ENCODE results near the gene GSTO1. TPM values are rescaled to one million over a fixed set of nuclear protein-coding genes. Genes with fewer than 3 reads are reported as not detected.
"Not testable (repeated sequence)": the region's sequence is repeated elsewhere in the genome, so short reads cannot be mapped to it uniquely, and the experiment has no call there.

GSTO1 gene
- polyA plus RNA-seq, 1 experiment: 227 TPM

DNA sequence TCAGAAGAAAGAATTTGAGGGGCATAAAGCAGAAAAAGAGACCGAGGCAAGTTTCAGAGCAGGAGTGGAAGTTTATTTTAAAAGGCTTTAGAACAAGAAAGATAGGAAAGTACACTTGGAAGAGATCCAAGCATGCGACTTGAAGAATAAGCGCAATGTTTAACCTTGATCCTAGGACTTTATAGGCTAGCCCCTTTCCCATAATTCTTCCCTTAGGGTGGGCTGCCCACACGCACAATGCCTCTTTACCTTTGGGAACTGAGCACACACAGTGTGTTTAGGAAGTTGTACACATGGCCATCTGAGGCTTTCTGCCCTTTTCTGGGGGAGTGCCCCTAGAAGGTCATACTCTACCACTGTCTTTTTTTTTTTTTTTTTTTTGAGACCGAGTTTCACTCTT is 11.2 kb upstream of the GSTO1 start:
- TF ChIP-seq, protein P1, sequence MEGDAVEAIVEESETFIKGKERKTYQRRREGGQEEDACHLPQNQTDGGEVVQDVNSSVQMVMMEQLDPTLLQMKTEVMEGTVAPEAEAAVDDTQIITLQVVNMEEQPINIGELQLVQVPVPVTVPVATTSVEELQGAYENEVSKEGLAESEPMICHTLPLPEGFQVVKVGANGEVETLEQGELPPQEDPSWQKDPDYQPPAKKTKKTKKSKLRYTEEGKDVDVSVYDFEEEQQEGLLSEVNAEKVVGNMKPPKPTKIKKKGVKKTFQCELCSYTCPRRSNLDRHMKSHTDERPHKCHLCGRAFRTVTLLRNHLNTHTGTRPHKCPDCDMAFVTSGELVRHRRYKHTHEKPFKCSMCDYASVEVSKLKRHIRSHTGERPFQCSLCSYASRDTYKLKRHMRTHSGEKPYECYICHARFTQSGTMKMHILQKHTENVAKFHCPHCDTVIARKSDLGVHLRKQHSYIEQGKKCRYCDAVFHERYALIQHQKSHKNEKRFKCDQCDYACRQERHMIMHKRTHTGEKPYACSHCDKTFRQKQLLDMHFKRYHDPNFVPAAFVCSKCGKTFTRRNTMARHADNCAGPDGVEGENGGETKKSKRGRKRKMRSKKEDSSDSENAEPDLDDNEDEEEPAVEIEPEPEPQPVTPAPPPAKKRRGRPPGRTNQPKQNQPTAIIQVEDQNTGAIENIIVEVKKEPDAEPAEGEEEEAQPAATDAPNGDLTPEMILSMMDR (IDR thresholded peaks at IDR 0.05; ENCODE audit: low read depth, low read length): no peak
- no peak overlapping the region for H3K27ac ChIP-seq (ENCODE audit: low read depth, low read length)

DNA sequence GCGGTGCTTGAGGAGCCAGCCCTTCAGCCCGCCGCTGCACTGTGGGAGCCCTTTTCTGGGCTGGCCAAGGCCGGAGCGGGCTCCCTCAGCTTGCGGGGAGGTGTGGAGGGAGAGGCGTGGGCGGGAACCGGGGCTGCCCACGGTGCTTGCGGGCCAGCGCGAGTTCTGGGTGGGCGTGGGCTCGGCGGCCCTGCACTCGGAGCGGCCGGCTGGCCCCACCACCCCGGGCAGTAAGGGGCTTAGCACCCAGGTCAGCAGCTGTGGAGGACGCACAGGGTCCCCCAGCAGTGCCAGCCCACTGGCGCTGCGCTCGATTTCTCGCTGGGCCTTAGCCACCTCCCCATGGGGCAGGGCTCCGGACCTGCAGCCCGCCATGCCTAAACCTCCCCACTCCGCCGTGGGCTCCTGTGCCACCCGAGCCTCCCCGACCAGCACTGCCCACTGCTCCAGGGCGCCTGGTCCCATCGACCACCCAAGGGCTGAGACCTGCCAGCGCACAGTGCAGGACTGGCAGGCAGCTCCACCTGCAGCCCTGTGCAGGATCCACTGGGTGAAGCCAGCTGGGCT is 9.5 kb upstream of the GSTO1 start:
- H3K4me3 ChIP-seq (ENCODE audit: low read depth, low read length): no peak overlapping the region
- no peak for DNase-seq (ENCODE audit: low read depth, low spot score)
- peaks cover 4% of the 10 kb centered on the region for H3K9me3 ChIP-seq (ENCODE audit: control insufficient read depth, insufficient read depth, low read length)
- H3K27me3 ChIP-seq (ENCODE audit: control insufficient read depth, insufficient read depth, low read length): peaks cover 1% of the 10 kb centered on the region
- TF ChIP-seq, protein P1 (IDR thresholded peaks at IDR 0.05; ENCODE audit: low read depth, low read length): no peak
- ChIA-PET POLR2A (no interaction called here), CTCF (no interaction called here)
- no peak overlapping the region for H3K27ac ChIP-seq (ENCODE audit: low read depth, low read length)

More for the DNA sequence above, 11.2 kb upstream of the GSTO1 start:
- Histone ChIP-seq H3K9me3 (ENCODE audit: control insufficient read depth, insufficient read depth, low read length) (peaks cover 4% of the 10 kb centered on the region), H3K27me3 (ENCODE audit: control insufficient read depth, insufficient read depth, low read length) (peaks cover 9% of the 10 kb centered on the region), H3K4me3 (ENCODE audit: low read depth, low read length) (no peak overlapping the region)
- ChIA-PET CTCF (no interaction called here), POLR2A (no interaction called here)
- DNase-seq (ENCODE audit: low read depth, low spot score): no peak

DNA sequence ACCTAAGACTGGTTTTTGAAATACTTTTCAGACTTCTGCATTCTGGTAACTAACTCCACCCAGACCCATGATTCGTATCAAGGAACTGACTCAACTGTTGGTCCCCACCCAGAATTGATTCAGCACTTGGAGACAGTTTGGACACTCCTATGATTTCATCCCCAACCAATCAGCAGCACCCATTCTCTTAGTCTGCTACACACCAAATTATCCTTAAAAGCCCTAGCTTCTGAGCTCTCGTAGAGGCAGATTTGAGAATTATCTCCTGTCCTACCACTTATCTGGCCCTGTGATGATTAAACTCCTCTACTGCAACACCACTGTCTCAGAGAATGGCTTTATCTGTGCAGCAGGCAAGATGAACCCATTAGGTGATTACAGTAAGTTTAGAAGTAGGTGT is 7.7 kb upstream of the GSTO1 start:
- CTCF ChIA-PET: no interaction called here
- DNase-seq (ENCODE audit: low read depth, low spot score): no peak
- no peak overlapping the region for H3K4me3 ChIP-seq (ENCODE audit: low read depth, low read length)
- POLR2A ChIA-PET: no interaction called here
- TF ChIP-seq, protein P1 (IDR thresholded peaks at IDR 0.05; ENCODE audit: low read depth, low read length): no peak
- peaks cover 4% of the 10 kb centered on the region for H3K9me3 ChIP-seq (ENCODE audit: control insufficient read depth, insufficient read depth, low read length)
- no peaks in the 10 kb centered on the region for H3K27me3 ChIP-seq (ENCODE audit: control insufficient read depth, insufficient read depth, low read length)
- H3K27ac ChIP-seq (ENCODE audit: low read depth, low read length): no peak overlapping the region

DNA sequence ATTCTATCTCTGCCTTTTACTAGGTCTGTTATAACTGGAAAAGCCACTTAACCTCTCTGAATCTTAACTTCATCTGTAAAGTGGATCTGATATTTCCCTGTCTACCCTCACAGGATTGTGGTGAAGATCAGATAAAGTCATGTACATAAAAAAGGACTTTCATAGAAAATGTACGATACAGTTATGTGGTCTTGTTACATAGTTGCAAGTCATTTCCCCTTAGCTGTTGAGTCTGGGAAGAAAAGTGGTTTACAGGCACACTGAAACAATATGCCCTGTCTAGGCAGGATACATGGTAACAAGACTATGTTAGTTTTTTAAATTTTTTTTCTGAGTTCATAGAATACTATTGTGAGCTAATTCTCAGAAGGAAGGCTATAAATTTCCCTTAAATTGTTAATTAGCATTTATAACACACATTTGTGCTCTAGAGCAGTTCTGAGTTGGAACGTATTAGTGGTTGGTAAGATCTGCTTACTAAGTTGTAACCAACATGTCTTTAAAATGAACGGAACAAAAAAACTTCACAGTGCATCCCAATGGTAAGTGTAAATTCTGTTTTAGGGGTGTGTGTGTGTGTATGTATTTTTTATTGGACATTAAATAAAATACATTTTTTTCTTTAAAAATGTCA is 7.1 kb upstream of the GSTO1 start:
- Histone ChIP-seq H3K27me3 (ENCODE audit: control insufficient read depth, insufficient read depth, low read length) (no peaks in the 10 kb centered on the region), H3K9me3 (ENCODE audit: control insufficient read depth, insufficient read depth, low read length) (peaks cover 4% of the 10 kb centered on the region), H3K27ac (ENCODE audit: low read depth, low read length) (no peak overlapping the region), H3K4me3 (ENCODE audit: low read depth, low read length) (no peak overlapping the region)
- ChIA-PET CTCF (no interaction called here), POLR2A (no interaction called here)
- no peak for DNase-seq (ENCODE audit: low read depth, low spot score)
- TF ChIP-seq, protein P1 (IDR thresholded peaks at IDR 0.05; ENCODE audit: low read depth, low read length): no peak

DNA sequence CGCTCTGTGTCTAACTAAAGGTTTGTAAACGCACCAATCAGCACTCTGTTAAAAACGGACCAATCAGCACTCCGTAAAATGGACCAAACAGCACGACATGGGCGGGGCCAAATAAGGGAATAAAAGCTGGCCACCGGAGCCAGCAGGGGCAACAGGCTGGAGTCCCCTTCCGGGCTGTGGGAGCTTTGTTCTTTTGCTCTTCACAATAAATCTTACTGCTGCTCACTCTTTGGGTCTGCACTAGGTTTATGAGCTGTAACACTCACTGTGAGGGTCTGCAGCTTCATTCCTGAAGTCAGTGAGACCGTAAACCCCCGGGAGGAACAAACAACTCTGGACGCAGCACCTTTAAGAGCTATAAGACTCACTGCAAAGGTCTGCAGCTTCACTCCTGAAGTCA is 5.8 kb upstream of the GSTO1 start:
- CTCF ChIA-PET; H3K27ac ChIP-seq (ENCODE audit: low read depth, low read length); H3K4me3 ChIP-seq (ENCODE audit: low read depth, low read length); H3K27me3 ChIP-seq (ENCODE audit: control insufficient read depth, insufficient read depth, low read length); DNase-seq (ENCODE audit: low read depth, low spot score); H3K9me3 ChIP-seq (ENCODE audit: control insufficient read depth, insufficient read depth, low read length); POLR2A ChIA-PET: not testable (repeated sequence)

All from AG04450 (cell line).